Heart right ventricle (tissue), 16 donors: ENCODE measurements around the gene CERS6. TPM values are rescaled to one million over a fixed set of nuclear protein-coding genes. Genes with fewer than 3 reads are reported as not detected.
"Not testable (repeated sequence)": the region's sequence is repeated elsewhere in the genome, so short reads cannot be mapped to it uniquely, and the experiment has no call there.

Experiments used
- ATAC-seq, 8 donors: fragments of 200-7000 bp; cut with Tn5 transposase; one replicate each; pipeline ENCODE4 v1.9.1; 2020; ENCODE audit warnings: mild to moderate bottlenecking in 8 of 8, moderate library complexity in 8 of 8, moderate number of reproducible peaks in 1 of 8
- DNase-seq, 2 donors: peaks; one replicate each; pipeline ENCODE4 v3.0.0-alpha.2; 2020
- H3K27ac ChIP-seq, 10 donors: fragments of 200-600 bp; sonication (generic) in 2 of 10; one replicate each; pipeline versions ENCODE4 v1.5.0 to v1.8.0; 2020 to 2022; ENCODE audit warnings: mild to moderate bottlenecking in 3 of 10
- H3K27me3 ChIP-seq, 7 donors: fragments of 200-600 bp; one replicate each; pipeline ENCODE4 v1.8.0; 2021 to 2022; ENCODE audit warnings: mild to moderate bottlenecking in 2 of 7
- H3K36me3 ChIP-seq, 9 donors: fragments of 200-600 bp; sonication (generic) in 1 of 9; one replicate each; pipeline versions ENCODE4 v1.5.0 to v1.8.0; 2020 to 2022; ENCODE audit warnings: mild to moderate bottlenecking in 2 of 9
- H3K4me1 ChIP-seq, 9 donors: fragments of 200-600 bp; sonication (generic) in 1 of 9; one replicate each; pipeline versions ENCODE4 v1.5.0 to v1.8.0; 2020 to 2022; ENCODE audit warnings: mild to moderate bottlenecking in 4 of 9
- H3K4me3 ChIP-seq, 10 donors: fragments of 200-600 bp; sonication (generic) in 2 of 10; one replicate each; pipeline versions ENCODE4 v1.5.0 to v1.8.0; 2020 to 2022; ENCODE audit warnings: mild to moderate bottlenecking in 7 of 10, moderate library complexity in 2 of 10
- H3K9me3 ChIP-seq, 11 donors: fragments of 200-600 bp in 10 of 11; sonication (generic) in 2 of 11; one replicate each; pipeline versions ENCODE4 v1.5.0 to v1.8.0; 2013 to 2022; ENCODE audit warnings: mild to moderate bottlenecking in 2 of 11, control low read depth in 1 of 11, moderate library complexity in 1 of 11
- WGBS, 2 donors: extraction: QIAGEN DNeasy Blood & Tissue Kit; methylation state at CpG; one replicate each; pipeline ENCODE4 v1.1.7; 2013; ENCODE audit warnings: inconsistent platforms in 1 of 2; 5-methylcytosine and 5-hydroxymethylcytosine counted together
- intact Hi-C, 10 donors: fragments of 100-400 bp; cut with DNase I; formaldehyde crosslinking; loops; one replicate each; pipeline versions ENCODE4 v1.11.1 to v1.14.2; 2022
- polyA plus RNA-seq, 2 donors: library from polyadenylated mRNA; stranded (reverse); fragments of 200-250 nt; gene quantifications; one replicate each; pipeline ENCODE4 v1.2.3, GENCODE V29; 2013
- total RNA-seq, 10 donors: library from RNA; stranded (reverse); fragmentation: NEBNext Ultra II Directional in 3 of 10; extraction: Animal tissue kit (Norgen Biotek cat#: 25700) in 3 of 10; gene quantifications; one replicate each; pipeline versions ENCODE4 v1.2.1 to v1.2.4, GENCODE V29; 2021 to 2023
- TF ChIP-seq, protein P1 (sequence below), 9 donors: fragments of 200-600 bp; sonication (generic) in 2 of 9; IDR thresholded peaks; one replicate each; pipeline versions ENCODE4 v1.5.0 to v1.8.0; 2021 to 2022; ENCODE audit warnings: antibody characterized with exemption in 9 of 9, mild to moderate bottlenecking in 5 of 9, moderate library complexity in 1 of 9
- donor health status: Arrhythmogenic right ventricular cardiomyopathy.
- donor health status: ischemic (EF 13 %, LVEDD 7.1; RV severe dilation, severe dysfunction).
- donor health status: healthy with polysubstance abuse.
- donor health status: DM: no; HTN: yes; CAD: no.
- donor health status: DM: no; HTN: no; CAD: no.
- donor health status: ischemic (EF 25% LVEDD 6.9; RV normal size, moderate dysfunction).
- donor health status: ischemic (EF 25% LVEDD 5.7; RV mildly dilated, moderate dysfunction).
- donor health status: healthy.
- donor health status: DM: yes; HTN: yes; CAD: no.
- donor health status: Ischemic cardiomyopathy.
- donor health status: ischemic (EF 35%, LVEDD 5.7; RV mildly dilated, moderate dysfunction).
- donor health status: nonischemic (EF 11% LVEDD 7.7; RV severe dilation, severe dysfunction).
- donor health status: DM: yes; HTN: yes; CAD: no.
- donor health status: PGD.
- donor health status: ischemic (EF 29% LVEDD 5.4; RV normal size, mild dysfunction).
- donor health status: nonischemic (EF 23%, LVEDD 6.1; RV moderate dilation, normal function).

The CERS6 gene
- total and polyA plus RNA-seq, 12 donors = 20.5 to 76.3 (median 56.1) TPM

DNA sequence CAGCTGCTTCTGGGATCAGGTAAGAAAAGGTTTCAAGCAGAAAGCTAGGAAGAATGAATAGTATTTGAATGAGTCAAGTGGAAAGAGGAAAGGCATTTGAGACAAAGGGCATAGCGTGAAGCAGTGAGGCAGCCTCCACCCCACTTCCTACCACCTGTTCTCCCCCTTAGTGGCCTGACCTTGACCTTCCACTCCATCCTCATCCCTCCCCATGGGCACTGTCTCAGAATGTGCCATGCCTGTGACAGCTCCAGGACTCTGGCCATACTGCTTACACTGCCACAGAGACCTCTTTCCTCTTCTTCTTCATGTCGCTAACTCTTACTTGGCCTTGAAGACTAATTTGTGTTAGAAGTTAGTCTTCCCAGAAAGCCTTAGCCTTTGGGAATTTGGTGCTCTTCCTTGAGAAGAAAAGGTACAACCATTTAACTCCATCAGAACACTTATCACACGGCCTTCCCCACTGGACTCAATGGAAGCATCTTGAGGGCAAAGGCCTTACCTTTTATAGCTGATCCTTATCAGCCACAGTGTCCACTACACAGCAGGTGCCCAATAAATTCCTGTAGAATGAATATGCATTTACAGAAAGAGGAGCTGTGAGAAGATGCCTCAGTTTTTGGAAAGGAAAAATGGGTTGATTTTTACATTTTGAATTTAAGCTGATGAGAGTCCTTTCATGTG lies 331.2 kb downstream of the CERS6 start:
- WGBS, 2 donors = 87 to 93% methylated on average over 3 of the region's 3 CpGs
- peak in 1 of 8 donors; percentile 29 for ATAC-seq
- TF ChIP-seq, protein P1, sequence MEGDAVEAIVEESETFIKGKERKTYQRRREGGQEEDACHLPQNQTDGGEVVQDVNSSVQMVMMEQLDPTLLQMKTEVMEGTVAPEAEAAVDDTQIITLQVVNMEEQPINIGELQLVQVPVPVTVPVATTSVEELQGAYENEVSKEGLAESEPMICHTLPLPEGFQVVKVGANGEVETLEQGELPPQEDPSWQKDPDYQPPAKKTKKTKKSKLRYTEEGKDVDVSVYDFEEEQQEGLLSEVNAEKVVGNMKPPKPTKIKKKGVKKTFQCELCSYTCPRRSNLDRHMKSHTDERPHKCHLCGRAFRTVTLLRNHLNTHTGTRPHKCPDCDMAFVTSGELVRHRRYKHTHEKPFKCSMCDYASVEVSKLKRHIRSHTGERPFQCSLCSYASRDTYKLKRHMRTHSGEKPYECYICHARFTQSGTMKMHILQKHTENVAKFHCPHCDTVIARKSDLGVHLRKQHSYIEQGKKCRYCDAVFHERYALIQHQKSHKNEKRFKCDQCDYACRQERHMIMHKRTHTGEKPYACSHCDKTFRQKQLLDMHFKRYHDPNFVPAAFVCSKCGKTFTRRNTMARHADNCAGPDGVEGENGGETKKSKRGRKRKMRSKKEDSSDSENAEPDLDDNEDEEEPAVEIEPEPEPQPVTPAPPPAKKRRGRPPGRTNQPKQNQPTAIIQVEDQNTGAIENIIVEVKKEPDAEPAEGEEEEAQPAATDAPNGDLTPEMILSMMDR (IDR thresholded peaks at IDR 0.05) = no peak

DNA sequence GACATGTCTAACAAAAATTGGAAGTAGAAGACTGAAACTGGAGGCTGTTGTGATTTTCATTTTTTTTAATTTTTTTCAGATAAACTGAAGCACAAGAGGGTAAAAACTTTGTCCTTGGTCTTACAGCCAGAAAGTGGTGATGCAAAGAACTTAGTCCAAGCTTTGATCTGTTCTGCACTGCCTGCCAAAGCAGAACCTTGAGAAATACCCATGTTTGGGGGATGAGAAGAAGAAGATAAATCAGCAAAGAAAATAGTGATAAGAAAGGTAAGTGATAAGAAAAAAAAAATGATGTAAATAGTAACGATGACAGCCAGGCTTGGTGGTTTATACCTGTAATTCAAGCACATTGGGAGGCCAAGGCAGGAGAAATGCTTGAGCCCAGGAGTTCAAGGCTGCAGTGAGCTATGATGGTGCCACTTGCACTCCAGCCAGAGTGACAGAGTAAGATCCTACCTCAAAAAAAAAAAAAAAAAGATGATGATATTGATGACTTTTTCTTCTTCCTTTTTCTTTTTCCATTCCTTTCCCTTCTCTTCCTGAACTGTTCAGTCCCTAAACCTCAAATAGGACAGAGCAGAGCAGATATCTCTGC lies 331.8 kb downstream of the CERS6 start:
- TF ChIP-seq, protein P1 (IDR thresholded peaks at IDR 0.05) = no peak
- Histone ChIP-seq H3K4me1 (peaks cover 0 to 6% (median 0%) of the 10 kb centered on the region in 9 donors), H3K27ac (no peak overlapping the region), H3K4me3 (no peak overlapping the region), H3K27me3 (no peaks in the 10 kb centered on the region), H3K9me3 (no peaks in the 10 kb centered on the region), H3K36me3 (no peaks in the 10 kb centered on the region)
- 90 to 95% methylated on average over 1 of the region's 1 CpG for WGBS, 2 donors
- DNase-seq (no peak), ATAC-seq (no peak)
- intact Hi-C loops = loop anchor here in 1 of 10 donors (10.0 kb wide), 1 partner anchor 47 kb away; no protein-coding TSS in a partner anchor

More for the DNA sequence above, 331.2 kb downstream of the CERS6 start:
- Histone ChIP-seq H3K4me1 (peaks cover 0 to 6% (median 0%) of the 10 kb centered on the region in 9 donors), H3K27ac (no peak overlapping the region), H3K36me3 (no peaks in the 10 kb centered on the region), H3K27me3 (no peaks in the 10 kb centered on the region), H3K4me3 (no peak overlapping the region), H3K9me3 (no peaks in the 10 kb centered on the region)
- intact Hi-C loops = loop anchor here in 1 of 10 donors (10.0 kb wide), 1 partner anchor 48 kb away; no protein-coding TSS in a partner anchor
- DNase-seq = no peak

DNA sequence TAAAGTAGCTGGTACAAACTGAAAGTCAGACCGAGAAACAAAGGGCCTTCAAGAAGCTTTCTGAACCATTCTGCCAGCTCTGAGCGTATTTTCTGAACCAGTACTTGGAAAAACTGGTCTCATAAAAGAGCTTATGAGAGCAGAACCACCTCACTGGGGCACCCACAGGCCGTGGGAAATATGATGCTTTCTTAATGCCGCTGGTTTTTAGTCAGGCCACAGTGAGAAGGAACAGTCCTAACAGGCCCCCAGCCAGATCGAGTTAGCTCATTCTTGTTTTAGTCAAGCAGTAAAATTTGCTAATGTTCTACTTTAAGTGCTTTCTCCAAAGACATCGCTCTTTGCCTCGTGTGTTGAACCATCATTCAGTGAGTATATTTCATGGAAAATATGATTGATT lies 333.7 kb downstream of the CERS6 start:
- no peak for ATAC-seq
- intact Hi-C loops = loop anchor here in 1 of 10 donors (10.0 kb wide), 1 partner anchor 45 kb away; no protein-coding TSS in a partner anchor
- Histone ChIP-seq H3K36me3 (no peaks in the 10 kb centered on the region), H3K27ac (peak overlapping the region in 1 of 10 donors; percentile 35), H3K9me3 (no peaks in the 10 kb centered on the region), H3K4me1 (peaks cover 0 to 6% (median 0%) of the 10 kb centered on the region in 9 donors), H3K27me3 (no peaks in the 10 kb centered on the region), H3K4me3 (no peak overlapping the region)
- TF ChIP-seq, protein P1 (IDR thresholded peaks at IDR 0.05) = no peak
- no peak for DNase-seq
- 70 to 71% methylated on average over 7 of the region's 7 CpGs for WGBS, 2 donors

DNA sequence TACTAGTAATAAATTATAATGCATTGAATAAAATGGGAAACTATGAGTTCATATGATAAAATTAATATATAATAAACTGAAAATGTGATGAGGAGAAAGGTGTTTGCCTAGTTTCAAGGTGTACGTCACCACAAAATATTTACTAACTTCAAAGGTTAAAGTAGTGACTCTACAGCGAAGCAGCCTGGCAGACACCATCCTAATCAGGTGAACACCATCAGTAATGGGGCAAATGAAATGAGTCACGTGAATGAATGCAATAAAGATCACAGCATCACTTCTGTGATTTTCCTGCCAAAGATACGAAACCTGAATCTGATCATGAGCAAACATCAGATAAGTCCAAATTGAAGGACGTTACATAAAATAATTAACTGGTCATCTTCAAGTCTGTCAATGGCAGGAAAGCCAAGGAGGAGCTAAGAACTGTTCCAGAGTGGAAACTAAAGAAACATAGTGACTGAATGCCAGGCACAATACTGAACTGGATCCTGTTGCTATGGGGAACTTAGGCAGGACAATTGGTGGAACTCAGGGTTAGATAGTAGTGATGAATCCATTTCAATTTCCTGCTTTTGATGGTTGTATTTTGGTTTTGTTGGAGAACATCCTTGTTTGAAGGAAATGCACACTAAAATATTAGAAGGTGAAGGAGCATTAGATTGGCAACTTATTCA lies 334.3 kb downstream of the CERS6 start:
- peak overlapping the region in 3 of 10 donors; percentile 1 to 35 (median 33) for H3K27ac ChIP-seq
- H3K36me3 ChIP-seq = no peaks in the 10 kb centered on the region
- DNase-seq (no peak), ATAC-seq (peak; percentile 55 to 93 (median 82))
- H3K9me3 ChIP-seq = no peaks in the 10 kb centered on the region
- intact Hi-C loops = no loop called here
- WGBS, 2 donors = 66 to 77% methylated on average over 5 of the region's 5 CpGs
- H3K27me3 ChIP-seq = no peaks in the 10 kb centered on the region
- no peak overlapping the region for H3K4me3 ChIP-seq
- peaks cover 0 to 10% (median 0%) of the 10 kb centered on the region in 9 donors for H3K4me1 ChIP-seq
- TF ChIP-seq, protein P1 (IDR thresholded peaks at IDR 0.05) = no peak

DNA sequence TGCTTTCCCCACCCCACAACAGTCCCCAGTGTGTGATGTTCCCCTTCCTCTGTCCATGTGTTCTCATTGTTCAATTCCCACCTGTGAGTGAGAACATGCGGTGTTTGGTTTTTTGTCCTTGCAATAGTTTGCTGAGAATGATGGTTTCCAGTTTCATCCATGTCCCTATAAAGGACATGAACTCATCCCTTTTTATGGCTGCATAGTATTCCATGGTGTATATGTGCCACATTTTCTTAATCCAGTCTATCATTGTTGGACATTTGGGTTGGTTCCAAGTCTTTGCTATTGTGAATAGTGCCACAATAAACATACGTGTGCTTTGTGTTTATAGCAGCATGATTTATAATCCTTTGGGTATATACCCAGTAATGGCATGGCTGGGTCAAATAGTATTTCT lies 335.1 kb downstream of the CERS6 start:
- 76 to 81% methylated on average over 1 to 2 of the region's 2 CpGs for WGBS, 2 donors
- peaks cover 0 to 17% (median 3%) of the 10 kb centered on the region in 9 donors for H3K4me1 ChIP-seq
- H3K4me3 ChIP-seq, H3K9me3 ChIP-seq, H3K36me3 ChIP-seq, ATAC-seq, H3K27ac ChIP-seq, intact Hi-C loops, DNase-seq, H3K27me3 ChIP-seq: not testable (repeated sequence)
